ENCODE data around the gene CCDC57. TPM values are rescaled to one million over a fixed set of nuclear protein-coding genes. Genes with fewer than 3 reads are reported as not detected.

Gene CCDC57
- total RNA-seq, 1 experiment from 2014 or later: 22.1 TPM

- in situ Hi-C loops (cut with HindIII; ENCODE audit: low sequenced_read_pairs): no loop called here
- no peak for DNase-seq (ENCODE audit: low spot score)
Measured at GRCh38 chr17:82092628-82092994, 120.0 kb downstream of the CCDC57 start.

DNA sequence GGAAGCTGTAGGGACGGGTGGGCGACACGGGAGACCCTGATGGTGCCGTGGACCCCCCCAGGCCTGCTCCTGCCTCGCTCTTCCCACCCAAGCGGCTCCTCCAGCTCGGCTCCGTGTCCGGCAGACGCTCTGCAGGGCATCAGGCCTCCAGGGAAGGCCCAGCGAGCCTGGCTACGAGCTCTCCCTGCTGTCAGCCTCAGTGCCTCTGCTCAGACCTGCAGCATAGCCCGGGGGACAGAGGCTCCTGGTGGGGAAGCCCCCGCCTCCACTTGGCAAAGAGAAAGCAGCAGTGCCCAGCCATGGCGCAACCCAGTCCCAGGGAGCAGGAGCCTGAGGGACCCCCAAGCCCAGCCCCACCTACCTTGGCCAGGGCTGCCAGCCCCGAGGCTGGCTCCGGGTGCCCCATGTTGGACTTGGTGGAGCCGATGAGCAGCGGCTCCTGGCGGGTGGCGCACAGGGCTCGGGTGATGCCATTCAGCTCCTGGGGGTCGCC lies 120.5 kb downstream of the CCDC57 start:
- DNase-seq (ENCODE audit: low spot score): no peak
- in situ Hi-C loops (cut with HindIII; ENCODE audit: low sequenced_read_pairs): no loop called here

- DNase-seq (ENCODE audit: low spot score): no peak
Measured at GRCh38 chr17:82091264-82092066, 121.2 kb downstream of the CCDC57 start.

DNA sequence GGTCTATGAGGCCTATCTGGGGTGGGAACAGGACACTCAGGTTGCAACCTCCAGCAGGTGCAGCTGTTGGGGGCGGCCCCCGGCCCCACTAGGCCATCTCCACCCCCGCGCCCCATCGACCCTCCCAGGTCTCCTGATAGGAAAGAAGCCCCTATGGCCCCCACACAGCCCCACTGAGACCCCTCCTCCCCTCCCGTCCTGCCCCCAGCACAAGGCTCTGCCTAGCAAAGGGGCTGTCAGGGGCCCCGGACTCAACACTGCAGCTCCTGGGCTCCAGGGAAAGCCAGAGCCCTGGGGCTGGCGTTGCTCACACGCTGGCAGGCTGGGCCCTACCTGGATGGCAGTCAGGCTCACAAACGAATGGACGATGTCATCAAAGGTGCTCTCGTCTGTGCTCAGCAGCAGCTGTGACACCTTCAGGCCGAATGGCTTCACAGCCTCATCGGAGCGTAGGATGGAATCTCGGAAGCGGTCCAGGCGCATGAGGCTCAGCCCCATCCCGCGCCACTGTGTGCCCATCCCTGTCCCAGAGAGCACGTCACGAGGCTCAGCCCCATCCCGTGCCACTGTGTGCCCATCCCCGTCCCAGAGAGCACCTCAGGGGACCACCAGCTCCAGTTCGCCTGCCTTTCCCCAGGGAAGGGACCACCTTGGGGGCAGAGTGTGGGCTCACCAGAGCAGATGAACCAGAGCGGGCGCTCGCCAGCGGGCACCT lies 121.9 kb downstream of the CCDC57 start:
- in situ Hi-C loops (cut with HindIII; ENCODE audit: low sequenced_read_pairs): no loop called here
- DNase-seq (ENCODE audit: low spot score): no peak

More at GRCh38 chr17:82091264-82092066, 121.2 kb downstream of the CCDC57 start:
- in situ Hi-C loops (cut with HindIII; ENCODE audit: low sequenced_read_pairs): no loop called here

DNA sequence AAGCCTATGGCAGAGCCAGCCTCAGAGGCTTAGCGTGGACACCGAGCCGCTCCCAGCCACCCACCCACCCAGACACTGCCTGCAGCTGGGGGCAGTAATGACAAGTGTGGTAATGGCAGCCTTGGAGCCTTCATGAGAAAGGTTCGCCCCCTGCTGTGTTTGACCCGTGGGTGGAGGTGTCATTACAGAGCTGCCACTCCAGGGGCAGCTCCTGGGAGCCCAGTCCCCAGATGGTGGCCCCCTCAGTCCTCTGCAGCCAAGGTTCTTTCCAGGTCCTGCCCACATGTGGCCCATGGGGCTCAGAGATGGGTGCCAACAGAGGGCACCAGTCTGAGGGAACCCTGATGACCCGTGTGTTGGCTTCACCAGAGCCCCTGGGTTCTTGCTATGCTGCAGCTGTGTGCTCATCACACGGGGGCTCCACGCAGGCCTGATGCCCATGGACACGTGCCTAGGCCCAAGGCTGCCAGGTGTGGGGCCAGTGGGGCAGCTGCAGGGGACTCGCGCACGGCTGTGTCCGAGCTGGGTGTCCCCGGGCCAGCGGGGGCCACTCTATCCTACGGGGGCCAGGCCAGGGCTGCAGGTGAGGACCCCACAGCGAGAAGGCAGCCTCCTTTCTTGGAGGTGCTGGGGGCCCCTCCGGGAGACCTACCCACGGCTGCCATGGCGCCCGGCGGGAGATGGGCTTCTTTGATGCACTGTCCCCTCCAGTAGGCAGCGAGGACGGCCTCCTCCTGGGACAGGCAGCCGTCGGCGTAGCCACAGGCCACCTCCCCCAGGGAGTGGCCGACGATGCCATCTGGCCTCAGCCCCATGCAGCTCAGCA lies 122.7 kb downstream of the CCDC57 start:
- in situ Hi-C loops (cut with HindIII; ENCODE audit: low sequenced_read_pairs): no loop called here
- no peak for DNase-seq (ENCODE audit: low spot score)

- in situ Hi-C loops (cut with HindIII; ENCODE audit: low sequenced_read_pairs): no loop called here
- DNase-seq (ENCODE audit: low spot score): no peak
Measured at GRCh38 chr17:82088838-82089722, 123.6 kb downstream of the CCDC57 start.

- DNase-seq (ENCODE audit: low spot score): no peak
- in situ Hi-C loops (cut with HindIII; ENCODE audit: low sequenced_read_pairs): no loop called here
Measured at GRCh38 chr17:82087961-82088837, 124.4 kb downstream of the CCDC57 start.

GRCh38 chr17:82086941-82087906 lies 125.4 kb downstream of the CCDC57 start:
- in situ Hi-C loops (cut with HindIII; ENCODE audit: low sequenced_read_pairs): no loop called here
- no peak for DNase-seq (ENCODE audit: low spot score)

GRCh38 chr17:82085931-82086764 lies 126.5 kb downstream of the CCDC57 start:
- DNase-seq (ENCODE audit: low spot score): no peak
- in situ Hi-C loops (cut with HindIII; ENCODE audit: low sequenced_read_pairs): no loop called here

DNA sequence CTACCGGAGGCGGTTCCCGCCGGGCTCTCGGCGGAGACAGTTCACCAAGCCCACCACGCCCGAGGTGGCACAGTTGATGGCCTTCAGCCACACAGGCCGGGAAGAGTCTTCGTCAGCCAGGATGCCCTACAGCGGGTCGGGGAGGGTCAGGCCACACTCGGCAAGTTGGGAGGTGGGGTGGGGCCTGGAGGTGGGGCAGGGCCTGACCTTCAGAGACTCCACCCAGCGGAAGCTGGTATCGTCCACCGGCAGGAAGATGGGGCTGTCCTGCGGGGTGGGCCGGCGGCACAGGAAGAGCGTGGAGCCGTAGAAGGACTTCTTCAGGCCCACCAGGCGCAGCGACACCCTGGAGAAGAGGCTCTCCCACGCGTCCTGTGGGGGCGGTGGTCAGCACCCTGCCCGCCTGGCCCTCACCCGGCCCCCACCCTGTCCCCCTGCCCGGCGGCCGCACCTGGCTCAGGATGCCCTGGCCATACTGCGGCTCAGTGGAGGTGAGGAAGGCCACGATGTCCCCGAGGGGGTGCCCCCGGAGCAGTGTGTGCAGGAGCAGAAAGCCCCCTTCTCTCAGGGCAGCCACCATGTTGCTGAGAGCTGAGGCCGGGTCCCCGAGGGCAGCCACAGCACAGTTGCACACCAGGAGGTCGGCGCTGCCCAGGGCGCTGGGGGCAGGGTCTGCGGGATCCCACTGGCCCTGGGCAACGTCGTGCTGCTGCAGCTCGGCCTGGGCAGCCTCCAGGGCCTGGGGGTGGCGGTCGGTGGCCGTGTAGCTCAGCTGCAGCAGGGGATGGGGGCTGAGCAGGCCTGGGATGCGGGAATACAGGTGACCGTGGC lies 127.4 kb downstream of the CCDC57 start:
- DNase-seq (ENCODE audit: low spot score): no peak
- in situ Hi-C loops (cut with HindIII; ENCODE audit: low sequenced_read_pairs): no loop called here

DNA sequence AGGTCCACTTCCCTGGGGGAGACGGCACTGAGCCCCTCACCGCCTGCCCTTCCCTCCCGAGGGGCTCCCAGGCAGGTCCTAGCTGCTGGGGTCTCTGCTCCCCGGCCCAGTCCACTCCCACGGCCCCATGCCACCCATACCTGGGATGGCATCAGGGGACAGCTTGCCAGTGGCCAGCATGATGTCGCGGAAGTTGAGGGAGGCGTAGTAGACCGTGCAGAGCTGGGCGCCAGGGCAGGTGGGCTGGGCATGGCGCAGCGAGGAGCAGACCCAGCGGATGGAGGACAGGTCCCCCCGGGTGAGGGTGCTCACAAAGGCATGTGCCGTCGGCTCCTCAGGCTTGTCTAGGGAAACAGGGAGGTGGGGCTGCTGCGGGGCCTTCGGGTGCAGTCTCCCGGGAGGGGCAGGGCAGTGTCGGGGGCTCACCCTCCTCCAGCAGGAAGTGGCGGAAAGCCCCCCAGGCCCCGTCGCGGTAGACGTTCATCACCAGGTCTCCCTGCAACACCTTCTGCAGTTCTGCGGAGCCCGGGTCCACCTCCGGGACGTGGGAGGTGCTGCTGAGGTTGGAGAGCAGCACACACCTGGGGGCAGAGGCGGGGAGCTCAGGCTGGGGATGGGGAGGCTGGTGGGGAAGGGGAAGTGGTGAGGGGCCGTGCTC lies 128.1 kb downstream of the CCDC57 start:
- in situ Hi-C loops (cut with HindIII; ENCODE audit: low sequenced_read_pairs): no loop called here
- no peak for DNase-seq (ENCODE audit: low spot score)

DNA sequence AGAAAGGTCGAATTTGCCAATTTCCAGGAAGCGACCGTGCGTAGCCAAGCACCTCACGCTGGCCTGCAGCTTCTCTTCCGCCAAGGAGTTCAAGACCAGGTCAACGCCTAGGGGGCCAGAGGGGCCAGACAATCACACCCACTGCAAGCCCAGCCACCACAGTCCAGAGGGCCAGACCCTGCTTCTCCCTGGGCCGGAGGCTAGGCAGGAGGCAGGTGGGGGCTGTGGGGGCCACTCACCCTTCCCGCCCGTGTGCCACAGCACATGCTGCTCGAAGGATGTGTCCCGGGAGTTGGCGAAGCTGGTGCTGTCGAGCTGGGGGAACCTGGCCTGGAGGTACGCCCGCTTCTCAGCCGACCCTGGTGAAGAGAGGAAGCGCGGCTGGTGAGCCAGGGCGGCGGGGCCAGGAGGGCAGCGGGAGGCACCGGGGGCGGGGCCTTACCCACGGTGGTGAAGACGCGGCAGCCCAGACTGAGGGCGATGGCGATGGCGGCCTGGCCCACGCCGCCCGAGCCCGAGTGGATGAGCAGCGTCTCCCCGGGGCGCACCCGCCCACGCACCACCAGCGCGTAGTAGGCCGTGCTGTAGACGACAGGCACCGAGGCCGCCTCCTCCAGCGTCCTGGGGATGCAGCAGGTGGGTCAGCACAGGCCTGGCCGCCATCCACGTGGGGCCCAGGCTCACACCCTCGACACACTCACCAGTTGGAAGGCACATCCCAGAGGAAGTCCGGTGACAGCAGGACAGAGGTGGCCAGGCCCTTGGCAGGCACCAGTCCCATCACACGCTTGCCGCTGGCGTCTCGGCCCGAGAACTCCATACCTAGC lies 128.9 kb downstream of the CCDC57 start:
- no peak for DNase-seq (ENCODE audit: low spot score)
- in situ Hi-C loops (cut with HindIII; ENCODE audit: low sequenced_read_pairs): no loop called here

DNA sequence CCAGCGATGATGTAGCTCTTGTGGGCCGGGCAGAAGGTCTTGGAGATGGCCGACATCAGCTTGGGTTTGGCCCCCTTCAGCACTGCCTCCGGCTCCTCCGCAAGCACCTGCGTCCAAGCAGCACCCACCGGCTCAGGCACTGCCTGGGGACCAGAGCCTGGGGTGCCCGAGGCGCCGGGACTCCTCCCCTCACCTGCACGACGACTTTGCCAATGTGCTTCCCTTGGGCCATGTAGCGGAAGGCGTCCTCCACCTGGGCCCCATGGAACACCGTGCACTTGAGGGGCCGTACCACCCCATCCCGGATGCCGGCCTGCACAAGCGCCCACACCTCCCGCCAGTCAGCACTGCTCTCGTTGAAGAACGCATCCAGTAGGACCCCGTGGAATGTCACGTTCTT lies 129.6 kb downstream of the CCDC57 start:
- in situ Hi-C loops (cut with HindIII; ENCODE audit: low sequenced_read_pairs): no loop called here

DNA sequence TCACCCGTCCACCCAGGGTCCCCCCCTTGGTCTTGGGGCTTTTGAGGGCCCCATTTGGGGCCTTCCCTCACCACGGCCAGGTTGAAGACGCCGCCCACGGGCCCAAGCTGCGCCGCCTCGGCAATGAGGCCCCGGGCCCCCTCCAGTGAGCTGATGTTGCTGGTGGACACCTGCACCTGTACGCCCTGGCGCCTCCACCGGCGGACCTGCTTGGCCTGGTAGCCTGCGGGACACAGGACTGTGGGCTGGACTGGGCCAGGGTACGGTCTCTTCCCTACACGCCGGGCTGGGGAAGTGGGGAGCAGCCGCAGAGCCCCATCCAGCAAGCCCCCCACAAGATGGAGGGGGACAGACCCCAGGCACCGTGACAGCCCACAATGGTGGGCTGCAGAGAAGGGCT lies 130.2 kb downstream of the CCDC57 start:
- DNase-seq (ENCODE audit: low spot score): no peak
- in situ Hi-C loops (cut with HindIII; ENCODE audit: low sequenced_read_pairs): no loop called here

More for the DNA sequence above, 129.6 kb downstream of the CCDC57 start:
- no peak for DNase-seq (ENCODE audit: low spot score)
